ENCODE data around the gene EFNA1. TPM values are rescaled to one million over a fixed set of nuclear protein-coding genes. Genes with fewer than 3 reads are reported as not detected.

EFNA1 gene
- total and polyA plus RNA-seq, 2 donors: 31.1 to 44.6 TPM

GRCh38 chr1:155085504-155086127 is 42.1 kb upstream of the EFNA1 start:
- DNase-seq (ENCODE audit: extremely low spot score): no peak
- peaks cover 2% of the 10 kb centered on the region for H3K4me1 ChIP-seq (ENCODE audit: insufficient read depth)
- 2% methylated on average over 32 of the region's 32 CpGs for WGBS
- H3K4me3 ChIP-seq (ENCODE audit: low read depth, low read length): peak overlapping the region; percentile 52
- no peaks in the 10 kb centered on the region for H3K36me3 ChIP-seq (ENCODE audit: insufficient read depth)
- H3K27ac ChIP-seq (ENCODE audit: low read depth): peak overlapping the region; percentile 95

GRCh38 chr1:155086128-155086741 is 41.4 kb upstream of the EFNA1 start:
- no peaks in the 10 kb centered on the region for H3K4me1 ChIP-seq (ENCODE audit: insufficient read depth)
- no peak overlapping the region for H3K4me3 ChIP-seq (ENCODE audit: low read depth, low read length)
- no peak overlapping the region for H3K27ac ChIP-seq (ENCODE audit: low read depth)
- H3K36me3 ChIP-seq (ENCODE audit: insufficient read depth): no peaks in the 10 kb centered on the region
- DNase-seq (ENCODE audit: extremely low spot score): no peak
- WGBS: 21% methylated on average over 24 of the region's 24 CpGs

GRCh38 chr1:155086856-155087535 is 40.7 kb upstream of the EFNA1 start:
- Histone ChIP-seq H3K27ac (ENCODE audit: low read depth) (no peak overlapping the region), H3K4me1 (ENCODE audit: insufficient read depth) (no peaks in the 10 kb centered on the region)
- no peak for DNase-seq (ENCODE audit: extremely low spot score)

GRCh38 chr1:155091071-155092051 is 36.3 kb upstream of the EFNA1 start:
- Histone ChIP-seq H3K27ac (ENCODE audit: low read depth) (no peak overlapping the region), H3K4me1 (ENCODE audit: insufficient read depth) (no peaks in the 10 kb centered on the region), H3K4me3 (ENCODE audit: low read depth, low read length) (no peak overlapping the region), H3K36me3 (ENCODE audit: insufficient read depth) (no peaks in the 10 kb centered on the region)
- 23% methylated on average over 29 of the region's 29 CpGs for WGBS
- DNase-seq (ENCODE audit: extremely low spot score): no peak

More at GRCh38 chr1:155086856-155087535, 40.7 kb upstream of the EFNA1 start:
- Histone ChIP-seq H3K36me3 (ENCODE audit: insufficient read depth) (no peaks in the 10 kb centered on the region), H3K4me3 (ENCODE audit: low read depth, low read length) (no peak overlapping the region)
- 77% methylated on average over 8 of the region's 8 CpGs for WGBS

GRCh38 chr1:155092131-155092530 is 35.5 kb upstream of the EFNA1 start:
- Histone ChIP-seq H3K27ac (ENCODE audit: low read depth) (no peak overlapping the region), H3K4me1 (ENCODE audit: insufficient read depth) (no peaks in the 10 kb centered on the region), H3K4me3 (ENCODE audit: low read depth, low read length) (no peak overlapping the region), H3K36me3 (ENCODE audit: insufficient read depth) (no peaks in the 10 kb centered on the region)
- WGBS: 82% methylated on average over 6 of the region's 6 CpGs
- no peak for DNase-seq (ENCODE audit: extremely low spot score)

GRCh38 chr1:155092641-155093040 is 35.0 kb upstream of the EFNA1 start:
- no peak overlapping the region for H3K27ac ChIP-seq (ENCODE audit: low read depth)
- no peaks in the 10 kb centered on the region for H3K4me1 ChIP-seq (ENCODE audit: insufficient read depth)
- DNase-seq (ENCODE audit: extremely low spot score): no peak
- no peaks in the 10 kb centered on the region for H3K36me3 ChIP-seq (ENCODE audit: insufficient read depth)
- 91% methylated on average over 12 of the region's 12 CpGs for WGBS
- no peak overlapping the region for H3K4me3 ChIP-seq (ENCODE audit: low read depth, low read length)

GRCh38 chr1:155093911-155094621 is 33.6 kb upstream of the EFNA1 start:
- Histone ChIP-seq H3K4me3 (ENCODE audit: low read depth, low read length) (no peak overlapping the region), H3K27ac (ENCODE audit: low read depth) (no peak overlapping the region), H3K36me3 (ENCODE audit: insufficient read depth) (no peaks in the 10 kb centered on the region), H3K4me1 (ENCODE audit: insufficient read depth) (no peaks in the 10 kb centered on the region)
- no peak for DNase-seq (ENCODE audit: extremely low spot score)
- WGBS: 10% methylated on average over 13 of the region's 13 CpGs

- H3K36me3 ChIP-seq (ENCODE audit: insufficient read depth): no peaks in the 10 kb centered on the region
- no peak overlapping the region for H3K4me3 ChIP-seq (ENCODE audit: low read depth, low read length)
- WGBS: 82% methylated on average over 2 of the region's 2 CpGs
- H3K27ac ChIP-seq (ENCODE audit: low read depth): no peak overlapping the region
- DNase-seq (ENCODE audit: extremely low spot score): no peak
- H3K4me1 ChIP-seq (ENCODE audit: insufficient read depth): no peaks in the 10 kb centered on the region
These were observed 33.1 kb upstream of the EFNA1 start for GRCh38 chr1:155094622-155094948.

- H3K27ac ChIP-seq (ENCODE audit: low read depth): no peak overlapping the region
- no peaks in the 10 kb centered on the region for H3K4me1 ChIP-seq (ENCODE audit: insufficient read depth)
- 86% methylated on average over 7 of the region's 7 CpGs for WGBS
- no peaks in the 10 kb centered on the region for H3K36me3 ChIP-seq (ENCODE audit: insufficient read depth)
- H3K4me3 ChIP-seq (ENCODE audit: low read depth, low read length): no peak overlapping the region
- no peak for DNase-seq (ENCODE audit: extremely low spot score)
These were observed 28.3 kb upstream of the EFNA1 start for GRCh38 chr1:155099331-155099730.

- no peak overlapping the region for H3K27ac ChIP-seq (ENCODE audit: low read depth)
- no peak for DNase-seq (ENCODE audit: extremely low spot score)
- WGBS: 85% methylated on average over 9 of the region's 9 CpGs
- no peaks in the 10 kb centered on the region for H3K4me1 ChIP-seq (ENCODE audit: insufficient read depth)
- no peaks in the 10 kb centered on the region for H3K36me3 ChIP-seq (ENCODE audit: insufficient read depth)
- H3K4me3 ChIP-seq (ENCODE audit: low read depth, low read length): no peak overlapping the region
These were observed 24.4 kb upstream of the EFNA1 start for GRCh38 chr1:155103325-155103724.

GRCh38 chr1:155104605-155105534 is 22.8 kb upstream of the EFNA1 start:
- no peaks in the 10 kb centered on the region for H3K36me3 ChIP-seq (ENCODE audit: insufficient read depth)
- DNase-seq (ENCODE audit: extremely low spot score): no peak
- H3K4me3 ChIP-seq (ENCODE audit: low read depth, low read length): no peak overlapping the region
- no peak overlapping the region for H3K27ac ChIP-seq (ENCODE audit: low read depth)
- no peaks in the 10 kb centered on the region for H3K4me1 ChIP-seq (ENCODE audit: insufficient read depth)
- 80% methylated on average over 7 of the region's 7 CpGs for WGBS

GRCh38 chr1:155105604-155106011 is 22.1 kb upstream of the EFNA1 start:
- H3K4me3 ChIP-seq (ENCODE audit: low read depth, low read length): no peak overlapping the region
- no peaks in the 10 kb centered on the region for H3K4me1 ChIP-seq (ENCODE audit: insufficient read depth)
- 65% methylated on average over 7 of the region's 7 CpGs for WGBS
- DNase-seq (ENCODE audit: extremely low spot score): no peak
- H3K36me3 ChIP-seq (ENCODE audit: insufficient read depth): no peaks in the 10 kb centered on the region
- H3K27ac ChIP-seq (ENCODE audit: low read depth): no peak overlapping the region

Measured in urinary bladder (tissue), 4 donors.